HG03571 (cell line): Measurements from ENCODE around the gene TTC27.
A peak's percentile ranks its signal among the peaks of the same experiment; 100 is the strongest.

Source experiments
- ATAC-seq: cut with Tn5 transposase; IDR thresholded peaks from one replicate; pipeline ENCODE4 v1.9.1; 2021; ENCODE audit not compliant: unreplicated experiment

Gene TTC27

GRCh38 chr2:32666704-32667103 lies 38.9 kb downstream of the TTC27 start:
- ATAC-seq: no peak

- ATAC-seq: no peak
Measured at GRCh38 chr2:32668254-32668653, 40.4 kb downstream of the TTC27 start.

- no peak for ATAC-seq
Measured at GRCh38 chr2:32671885-32672533, 44.2 kb downstream of the TTC27 start.

- ATAC-seq: no peak
Measured at GRCh38 chr2:32678825-32679224, 51.0 kb downstream of the TTC27 start.

GRCh38 chr2:32680942-32681341 lies 53.1 kb downstream of the TTC27 start:
- ATAC-seq: no peak

- ATAC-seq: no peak
Measured at GRCh38 chr2:32683520-32684086, 55.8 kb downstream of the TTC27 start.

GRCh38 chr2:32688541-32688940 lies 60.7 kb downstream of the TTC27 start:
- no peak for ATAC-seq

GRCh38 chr2:32691678-32692077 lies 63.8 kb downstream of the TTC27 start:
- no peak for ATAC-seq

- no peak for ATAC-seq
Measured at GRCh38 chr2:32696439-32696838, 68.6 kb downstream of the TTC27 start.

- no peak for ATAC-seq
Measured at GRCh38 chr2:32697156-32697555, 69.3 kb downstream of the TTC27 start.

GRCh38 chr2:32699151-32699550 lies 71.3 kb downstream of the TTC27 start:
- no peak for ATAC-seq

GRCh38 chr2:32701806-32702205 lies 74.0 kb downstream of the TTC27 start:
- no peak for ATAC-seq

GRCh38 chr2:32702303-32703064 lies 74.6 kb downstream of the TTC27 start:
- no peak for ATAC-seq

GRCh38 chr2:32706815-32707579 lies 79.1 kb downstream of the TTC27 start:
- no peak for ATAC-seq

GRCh38 chr2:32711219-32711618 lies 83.4 kb downstream of the TTC27 start:
- no peak for ATAC-seq

GRCh38 chr2:32711908-32712501 lies 84.2 kb downstream of the TTC27 start:
- ATAC-seq: no peak

GRCh38 chr2:32712870-32713269 lies 85.0 kb downstream of the TTC27 start:
- ATAC-seq: no peak

GRCh38 chr2:32714521-32714920 lies 86.7 kb downstream of the TTC27 start:
- ATAC-seq: no peak

- ATAC-seq: peak; percentile 88
Measured at GRCh38 chr2:32715391-32715841, 87.6 kb downstream of the TTC27 start.

GRCh38 chr2:32715981-32716380 lies 88.1 kb downstream of the TTC27 start:
- no peak for ATAC-seq

- ATAC-seq: no peak
Measured at GRCh38 chr2:32716598-32716997, 88.7 kb downstream of the TTC27 start.
